ENCODE data around the gene LMAN2.
"Not testable (repeated sequence)": the region's sequence is repeated elsewhere in the genome, so short reads cannot be mapped to it uniquely, and the experiment has no call there.

The LMAN2 gene

GRCh38 chr5:177306674-177307543, 44.6 kb downstream of the LMAN2 start:
- no peak for DNase-seq (ENCODE audit: low spot score)

- not testable (repeated sequence) for DNase-seq (ENCODE audit: low spot score)
Observed at GRCh38 chr5:177306103-177306640, 45.3 kb downstream of the LMAN2 start.

- DNase-seq (ENCODE audit: low spot score) = no peak
Observed at GRCh38 chr5:177304392-177305119, 46.9 kb downstream of the LMAN2 start.

GRCh38 chr5:177303925-177304391, 47.5 kb downstream of the LMAN2 start:
- DNase-seq (ENCODE audit: low spot score) = no peak

DNA sequence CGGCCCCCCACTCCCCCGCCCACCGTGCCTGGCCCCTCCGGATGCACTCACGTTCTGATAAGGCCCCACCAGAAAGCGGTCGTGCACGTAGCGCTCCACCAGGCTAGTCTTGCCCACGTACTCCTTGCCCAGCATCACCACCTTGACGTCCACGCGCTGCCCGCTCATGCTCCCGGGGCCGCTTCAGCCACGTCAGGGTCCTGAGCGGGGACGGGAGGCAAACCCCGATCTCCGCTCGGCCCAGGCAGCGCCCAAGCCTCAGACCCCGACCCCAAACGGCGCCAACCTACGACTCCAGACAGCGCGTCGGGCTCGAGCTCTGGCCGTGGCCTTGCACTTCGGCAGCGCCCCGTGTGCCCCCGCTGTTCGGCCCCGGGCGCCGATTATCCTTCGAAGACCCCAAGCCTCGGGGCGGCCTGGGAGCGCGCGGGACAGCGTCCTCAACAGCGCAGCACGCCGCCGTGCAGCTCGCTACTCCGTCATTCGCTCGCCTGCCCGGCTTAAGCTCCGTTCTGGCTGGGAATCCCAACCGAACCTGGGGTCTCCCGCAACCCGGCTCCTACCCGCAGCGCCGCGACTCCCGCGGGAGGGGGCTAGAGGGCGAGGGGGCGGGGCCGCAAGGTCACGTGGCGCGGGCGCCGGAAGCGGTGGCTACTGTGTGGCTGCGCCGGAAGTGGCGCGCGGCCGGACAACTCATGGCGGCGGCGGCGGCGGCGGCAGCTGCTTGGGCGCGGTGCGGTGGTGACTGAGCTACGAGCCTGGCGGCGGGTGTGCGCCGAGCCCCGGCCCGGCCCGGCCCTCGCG, 48.1 kb downstream of the LMAN2 start, which contains the start of the genes PRELID1 and RAB24:
TSS of gene PRELID1 (plus strand) at position 679 of the 804 bp plus-strand sequence. CDS start 187 bp downstream, outside the sequence.
TSS of gene RAB24 (minus strand) at position 599 of the 804 bp plus-strand sequence. CDS start at position 168, 431 bp downstream.
- peak; percentile 83 for DNase-seq (ENCODE audit: low spot score)

DNA sequence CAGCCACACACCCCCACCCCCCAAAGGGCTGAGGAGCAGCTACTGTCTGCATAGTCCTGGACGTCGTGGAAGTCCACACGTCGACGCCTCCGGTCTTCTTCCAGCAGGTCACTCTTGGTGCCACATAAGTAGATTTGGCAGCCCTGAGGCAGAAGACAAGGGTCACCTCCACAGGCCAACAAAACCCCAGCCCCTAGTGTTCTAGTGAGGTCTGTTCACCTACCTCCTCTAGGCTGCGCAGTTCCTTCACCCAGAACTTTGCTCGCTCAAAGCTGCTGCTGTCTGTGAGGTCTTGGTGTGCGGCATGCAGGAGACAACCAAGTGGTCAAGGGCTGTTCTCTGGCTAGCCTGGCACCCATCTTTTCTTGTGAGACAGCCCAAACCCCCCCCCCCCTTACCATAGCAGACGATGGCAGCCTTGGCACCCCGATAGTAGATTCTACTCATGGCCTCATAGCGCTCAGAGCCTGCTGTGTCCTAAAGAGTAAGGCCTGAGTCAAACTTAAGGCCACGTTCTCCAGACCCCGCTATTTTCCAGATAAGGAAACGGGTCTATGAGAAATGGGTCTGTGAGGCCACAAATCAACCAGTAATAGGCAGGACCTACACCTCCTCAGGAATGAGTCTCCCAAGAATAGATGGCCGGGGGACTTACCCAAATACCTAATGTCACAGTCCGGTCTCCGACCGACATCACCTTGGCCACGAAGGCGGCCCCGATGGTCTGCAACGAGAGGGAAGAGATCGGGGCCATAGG, 48.9 kb downstream of the LMAN2 start:
- DNase-seq (ENCODE audit: low spot score) = no peak

GRCh38 chr5:177301503-177302165, 49.8 kb downstream of the LMAN2 start:
- no peak for DNase-seq (ENCODE audit: low spot score)

DNA sequence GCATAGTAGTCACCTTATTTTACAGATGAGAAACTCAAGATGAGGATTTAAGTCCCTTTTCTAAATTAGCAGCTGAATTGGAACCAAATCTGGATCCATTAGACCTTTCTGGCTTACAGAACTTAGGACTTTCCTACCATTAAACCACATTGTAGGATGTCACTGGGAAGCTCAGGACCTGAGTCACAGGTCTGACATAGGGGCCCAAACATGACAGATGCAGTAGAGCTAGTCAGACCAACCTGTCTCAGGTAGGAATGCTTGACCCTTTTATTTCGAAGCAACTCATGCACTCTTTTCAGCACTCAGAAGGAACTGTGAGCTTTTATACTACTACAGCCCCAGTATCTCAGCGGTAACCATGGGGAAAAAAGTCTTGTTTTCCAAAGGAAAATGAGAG, 50.5 kb downstream of the LMAN2 start:
- no peak for DNase-seq (ENCODE audit: low spot score)

DNA sequence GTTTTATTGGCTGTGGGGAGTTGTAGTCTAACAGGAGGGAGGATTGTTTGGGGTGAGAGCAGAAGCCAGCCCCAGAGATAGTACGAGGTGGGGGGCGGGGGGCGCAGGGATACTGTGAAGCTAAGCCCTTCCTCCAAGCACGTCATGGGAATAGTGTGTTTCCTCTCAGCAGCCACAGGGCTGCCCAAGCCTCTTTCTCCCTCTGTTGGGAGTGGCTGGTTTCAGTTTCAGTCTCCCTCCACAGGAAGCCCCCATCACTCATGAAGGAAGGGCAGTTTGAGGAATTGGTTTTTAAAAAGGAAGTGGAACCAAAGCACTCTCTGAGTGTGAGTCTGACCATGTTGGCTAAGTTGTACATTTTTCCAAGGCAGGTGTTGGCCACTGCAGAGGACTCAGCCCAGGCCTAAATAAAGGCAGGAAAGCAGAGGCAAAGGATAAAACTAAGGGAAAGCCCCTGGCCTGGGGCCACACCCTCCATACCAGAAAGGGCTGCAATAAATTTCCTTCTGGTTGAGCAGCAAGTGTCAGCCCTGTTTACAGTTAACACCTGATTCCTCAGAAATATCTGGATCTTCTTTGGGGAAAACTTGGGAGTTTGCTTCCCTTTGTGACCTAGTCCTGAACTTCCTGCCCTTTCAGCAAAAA, 51.1 kb downstream of the LMAN2 start:
- peak; percentile 75 for DNase-seq (ENCODE audit: low spot score)

DNA sequence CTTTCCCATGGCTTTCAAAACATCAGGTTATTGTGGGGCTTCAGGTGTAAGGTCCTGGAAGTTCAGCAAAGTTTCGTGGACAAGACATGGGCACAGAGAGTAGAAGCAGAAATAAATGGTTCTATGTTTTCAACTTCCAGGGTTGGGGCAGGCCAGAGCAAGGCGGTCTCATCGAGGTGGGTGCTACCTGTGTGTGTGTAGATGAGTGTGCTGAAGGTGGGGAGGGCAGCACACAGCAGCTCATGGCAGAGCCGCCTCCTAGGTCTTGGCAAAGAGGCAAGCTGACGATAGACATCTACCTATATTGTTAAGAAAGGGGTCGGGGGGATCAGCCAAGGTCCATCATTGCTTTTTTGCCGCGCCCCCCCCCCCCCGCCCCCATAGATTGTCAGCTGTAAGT, 51.8 kb downstream of the LMAN2 start:
- DNase-seq (ENCODE audit: low spot score) = no peak

GRCh38 chr5:177297922-177298321, 53.5 kb downstream of the LMAN2 start:
- no peak for DNase-seq (ENCODE audit: low spot score)

GRCh38 chr5:177296581-177296980, 54.9 kb downstream of the LMAN2 start:
- no peak for DNase-seq (ENCODE audit: low spot score)

DNA sequence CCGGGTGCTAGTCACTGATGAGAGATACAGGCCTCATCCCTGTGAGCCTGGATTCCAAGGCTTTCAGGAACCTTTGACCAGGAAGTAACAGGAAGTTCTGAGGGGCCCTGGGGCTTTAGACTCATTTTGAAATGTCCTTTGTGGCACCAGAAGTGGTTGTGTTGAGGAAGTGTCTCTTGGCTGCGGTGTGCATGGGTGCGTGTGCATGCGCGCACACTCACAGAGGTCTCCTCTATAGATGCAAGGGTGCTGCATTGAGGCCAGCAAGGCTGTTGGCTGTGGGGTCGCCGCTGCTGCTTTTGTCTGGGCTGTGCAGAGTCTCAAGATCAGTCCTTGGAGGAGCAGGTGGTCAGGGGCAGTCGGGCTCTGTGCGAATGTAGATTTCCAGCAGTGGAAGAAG, 55.5 kb downstream of the LMAN2 start:
- DNase-seq (ENCODE audit: low spot score) = no peak

- no peak for DNase-seq (ENCODE audit: low spot score)
Observed at GRCh38 chr5:177294632-177295031, 56.8 kb downstream of the LMAN2 start.

- DNase-seq (ENCODE audit: low spot score) = no peak
Observed at GRCh38 chr5:177293819-177294581, 57.5 kb downstream of the LMAN2 start.

- no peak for DNase-seq (ENCODE audit: low spot score)
Observed at GRCh38 chr5:177291735-177292134, 59.7 kb downstream of the LMAN2 start.

GRCh38 chr5:177290816-177291596, 60.5 kb downstream of the LMAN2 start:
- DNase-seq (ENCODE audit: low spot score) = no peak

GRCh38 chr5:177288191-177288590, 63.3 kb downstream of the LMAN2 start:
- DNase-seq (ENCODE audit: low spot score) = no peak

All from kidney capillary endothelial cell (primary cell).